ENCODE results near the gene FAM174C. TPM values are rescaled to one million over a fixed set of nuclear protein-coding genes. Genes with fewer than 3 reads are reported as not detected.

Gene FAM174C
- total RNA-seq, 1 experiment from 2014 or later: 85.2 TPM

DNA sequence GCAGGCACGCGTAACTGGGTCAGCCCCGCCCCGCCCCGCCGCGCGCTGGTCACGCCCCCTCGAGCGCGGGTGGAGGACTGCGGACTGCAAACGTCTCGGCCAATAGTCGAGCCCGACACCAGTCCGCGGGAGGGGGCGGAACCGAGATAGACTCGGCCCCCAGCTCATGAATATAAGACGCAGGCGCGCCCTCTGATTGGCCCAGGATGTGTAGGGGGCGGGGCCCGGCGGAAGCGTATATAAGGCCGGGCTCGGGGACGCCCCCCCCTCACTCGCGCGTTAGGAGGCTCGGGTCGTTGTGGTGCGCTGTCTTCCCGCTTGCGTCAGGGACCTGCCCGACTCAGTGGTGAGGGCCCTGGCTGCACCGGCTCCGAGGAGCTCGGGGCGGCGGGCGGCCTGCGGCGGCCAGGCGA lies 6.3 kb upstream of the FAM174C start, which contains the start of gene CIRBP:
Gene CIRBP (plus strand): TSS at position 268 of the 413 bp plus-strand sequence. CDS start 1,602 bp downstream, outside the sequence.
- peak within 1 kb of the TSS; percentile 89 for H3K27ac Mint-ChIP-seq (ENCODE audit: low read depth, unreplicated experiment)
- no TSS peak for BruUV-seq (replicated peaks)
- POLR2A ChIA-PET: interaction anchor here (0.6 to 6.2 kb wide), 39 partner anchors 9 to 1096 kb away, joined by 3 to 240 read pairs (median 5); partner anchors contain the start of genes ARHGAP45, ATP5F1D, CNN2 and GPX4
- peak; percentile 99 for DNase-seq (ENCODE audit: unreplicated experiment)
- peak within 1 kb of the TSS; percentile 84 for H3K4me3 Mint-ChIP-seq (ENCODE audit: unreplicated experiment)
- H3K36me3 Mint-ChIP-seq (ENCODE audit: insufficient read depth, unreplicated experiment): peaks cover 59% of the 10 kb centered on the region
- no peak for TF ChIP-seq CTCF (IDR thresholded peaks at IDR 0.05; ENCODE audit: unreplicated experiment)
- no peaks in the 10 kb centered on the region for H3K27me3 Mint-ChIP-seq (ENCODE audit: insufficient read depth, unreplicated experiment)
- intact Hi-C loops (cut with micrococcal nuclease): no loop called here
- H3K9me3 Mint-ChIP-seq (ENCODE audit: unreplicated experiment): no peaks in the 10 kb centered on the region
- CTCF ChIA-PET: interaction anchor here (0.6 to 4.9 kb wide), 3 partner anchors 24 to 31 kb away, joined by 3 to 144 read pairs (median 3); no protein-coding TSS in a partner anchor
- peaks cover 24% of the 10 kb centered on the region for H3K4me1 Mint-ChIP-seq (ENCODE audit: insufficient read depth, unreplicated experiment)

- no peaks in the 10 kb centered on the region for H3K9me3 Mint-ChIP-seq (ENCODE audit: unreplicated experiment)
- TSS peak; percentile 58 for BruUV-seq (replicated peaks)
- H3K27me3 Mint-ChIP-seq (ENCODE audit: insufficient read depth, unreplicated experiment): no peaks in the 10 kb centered on the region
- ChIA-PET CTCF (interaction anchor here (0.6 to 4.9 kb wide), 3 partner anchors 24 to 31 kb away, joined by 3 to 144 read pairs (median 3); no protein-coding TSS in a partner anchor), POLR2A (interaction anchor here (0.7 to 6.2 kb wide), 36 partner anchors 8 to 1096 kb away, joined by 3 to 240 read pairs (median 5); partner anchors contain the start of genes ARHGAP45, ATP5F1D, CNN2 and GPX4)
- intact Hi-C loops (cut with micrococcal nuclease): loop anchor here (10.0 kb wide), 1 partner anchor 115 kb away; the partner anchor contains the start of gene NDUFS7
- H3K36me3 Mint-ChIP-seq (ENCODE audit: insufficient read depth, unreplicated experiment): peaks cover 65% of the 10 kb centered on the region
- H3K4me1 Mint-ChIP-seq (ENCODE audit: insufficient read depth, unreplicated experiment): peaks cover 24% of the 10 kb centered on the region
- peak overlapping the region; percentile 89 for H3K27ac Mint-ChIP-seq (ENCODE audit: low read depth, unreplicated experiment)
- peak; percentile 78 for DNase-seq (ENCODE audit: unreplicated experiment)
- peak overlapping the region; percentile 84 for H3K4me3 Mint-ChIP-seq (ENCODE audit: unreplicated experiment)
- no peak for TF ChIP-seq CTCF (IDR thresholded peaks at IDR 0.05; ENCODE audit: unreplicated experiment)
Measured at GRCh38 chr19:1269478-1270212, 5.7 kb upstream of the FAM174C start.

DNA sequence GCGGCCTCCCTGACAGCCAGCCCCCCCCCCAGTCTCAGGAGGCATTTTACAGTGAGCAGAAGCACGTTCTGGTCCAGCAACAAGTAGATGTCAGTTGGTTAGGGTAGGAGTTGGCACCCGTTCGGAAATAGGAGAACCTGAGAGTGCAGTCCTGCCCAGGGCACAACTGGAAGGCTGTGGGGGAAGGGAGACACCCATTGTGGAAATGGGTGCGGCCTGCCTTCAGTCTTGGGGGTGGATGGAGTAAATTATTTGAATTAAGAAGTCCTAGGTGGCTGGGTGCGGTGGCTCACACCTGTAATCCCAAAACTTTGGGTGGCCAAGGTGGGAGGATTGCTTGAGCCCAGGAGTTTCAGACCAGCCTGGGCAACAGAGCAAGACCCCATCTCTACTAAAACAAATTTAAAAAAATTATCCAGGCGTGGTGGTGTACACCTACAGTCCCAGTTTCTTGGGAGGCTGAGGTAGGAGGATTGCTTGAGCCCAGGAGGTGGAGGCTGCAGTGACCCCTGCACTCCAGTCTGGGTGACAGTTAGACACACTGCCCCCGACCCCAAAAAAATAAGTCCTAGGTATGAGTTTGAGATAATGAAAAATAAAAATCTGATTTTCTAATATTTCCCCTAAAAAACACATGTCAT lies 5.0 kb upstream of the FAM174C start:
- peak; percentile 69 for DNase-seq (ENCODE audit: unreplicated experiment)
- Mint-ChIP-seq H3K36me3 (ENCODE audit: insufficient read depth, unreplicated experiment) (peaks cover 71% of the 10 kb centered on the region), H3K9me3 (ENCODE audit: unreplicated experiment) (no peaks in the 10 kb centered on the region), H3K27me3 (ENCODE audit: insufficient read depth, unreplicated experiment) (no peaks in the 10 kb centered on the region), H3K27ac (ENCODE audit: low read depth, unreplicated experiment) (peak overlapping the region; percentile 80), H3K4me1 (ENCODE audit: insufficient read depth, unreplicated experiment) (peaks cover 20% of the 10 kb centered on the region), H3K4me3 (ENCODE audit: unreplicated experiment) (peak overlapping the region; percentile 84)
- TF ChIP-seq CTCF (IDR thresholded peaks at IDR 0.05; ENCODE audit: unreplicated experiment): no peak
- intact Hi-C loops (cut with micrococcal nuclease): loop anchor here (10.0 kb wide), 1 partner anchor 114 kb away; the partner anchor contains the start of gene NDUFS7
- CTCF ChIA-PET: no interaction called here
- POLR2A ChIA-PET: interaction anchor here (1.7 to 6.2 kb wide), 3 partner anchors 18 to 26 kb away, joined by 17 to 240 read pairs (median 62); partner anchors contain the start of gene ATP5F1D
- BruUV-seq (replicated peaks): no TSS peak
